H1 (cell line): Measurements from ENCODE around the gene SMU1. TPM values are rescaled to one million over a fixed set of nuclear protein-coding genes. Genes with fewer than 3 reads are reported as not detected.

ENCODE experiments used
- CEBPB ChIP-seq: IDR thresholded peaks from 2 replicates; pipeline ENCODE4 v1.6.1; 2012; ENCODE audit warnings: low read depth, low read length
- EGR1 ChIP-seq: IDR thresholded peaks from 2 replicates; pipeline ENCODE4 v1.6.1; 2011; ENCODE audit warnings: low read depth, low read length, borderline replicate concordance
- POLR2AphosphoS5 ChIP-seq: IDR thresholded peaks from 2 replicates; pipeline ENCODE4 v1.6.1; 2011; ENCODE audit warnings: low read depth, low read length
- RXRA ChIP-seq: IDR thresholded peaks from 2 replicates; pipeline ENCODE4 v1.6.1; 2011; ENCODE audit warnings: low read depth, mild to moderate bottlenecking, low read length, moderate library complexity; ENCODE audit not compliant: insufficient read depth
- TAF1 ChIP-seq: IDR thresholded peaks from 2 replicates; pipeline ENCODE4 v1.6.1; 2011; ENCODE audit warnings: mild to moderate bottlenecking, low read depth, low read length
- polyA plus RNA-seq, 7 experiments: library from polyadenylated mRNA; depleted of rRNA in 3 of 7; stranded (reverse) in 5 of 7; unstranded in 2 of 7; fragments of >200 nt in 5 of 7; fragments of 200-250 nt in 2 of 7; gene quantifications; 1 replicate in 5 of 7; 2 replicates in 1 of 7; 4 replicates in 1 of 7; pipeline versions ENCODE4 v1.2.1 to v1.2.3, GENCODE V29; 2011 to 2013; ENCODE audit warnings: missing spikeins in 2 of 7, mixed read lengths in 2 of 7
- total RNA-seq: library from RNA; stranded (reverse); fragmentation: NEBNext Ultra II Directional; extraction: Animal tissue kit (Norgen Biotek cat#: 25700); gene quantifications from 2 replicates; pipeline ENCODE4 v1.2.1, GENCODE V29; 2021

Gene SMU1
- total and polyA plus RNA-seq, 2 of the 8 experiments (the other 6 are each of a cell fraction or from before 2014, with no cell fraction given): 8.4 to 26.0 TPM

DNA sequence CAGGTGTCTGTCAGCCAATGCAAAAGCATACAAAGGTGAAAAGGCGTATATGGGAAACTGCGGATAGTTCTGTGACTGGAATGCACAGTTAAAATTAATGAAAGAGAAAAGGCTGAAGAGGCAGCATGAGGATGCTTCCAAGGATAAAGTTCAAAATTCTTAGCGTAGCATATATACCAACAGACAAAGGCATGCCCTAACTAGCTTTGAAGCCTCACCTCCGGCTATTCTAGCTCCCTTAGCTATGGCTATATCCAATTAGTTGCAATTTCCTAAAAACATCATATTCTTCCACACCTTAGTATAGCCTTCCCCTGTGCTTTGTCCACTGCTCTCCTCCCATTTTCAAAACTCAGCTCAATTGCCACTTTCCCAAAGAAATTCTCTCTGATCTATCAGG is 52.8 kb downstream of the SMU1 start (continued):
- TF ChIP-seq POLR2AphosphoS5 (no peak), RXRA (no peak), CEBPB (no peak), TAF1 (no peak), EGR1 (no peak)
- TF ChIP-seq, all 59 proteins: peak for 0
